ENCODE results near the gene CDR2. TPM values are rescaled to one million over a fixed set of nuclear protein-coding genes. Genes with fewer than 3 reads are reported as not detected.

Gene CDR2
- total RNA-seq, 1 donor from 2014 or later: 57.6 TPM

- H3K36me3 Mint-ChIP-seq (ENCODE audit: low read depth, unreplicated experiment): no peaks in the 10 kb centered on the region
- H3K4me1 ChIP-seq (ENCODE audit: insufficient read depth, low read length): peaks cover 12% of the 10 kb centered on the region
- H2AFZ ChIP-seq (ENCODE audit: low read depth, low read length): no peak overlapping the region
- no peaks in the 10 kb centered on the region for H4K20me1 ChIP-seq (ENCODE audit: insufficient read depth, low read length)
- no peaks in the 10 kb centered on the region for H3K36me3 ChIP-seq (ENCODE audit: insufficient read depth, low read length)
- H3K27me3 Mint-ChIP-seq (ENCODE audit: low read depth, unreplicated experiment): no peaks in the 10 kb centered on the region
- no peaks in the 10 kb centered on the region for H3K79me2 ChIP-seq (ENCODE audit: insufficient read depth, low read length)
- no peak overlapping the region for H3K27ac ChIP-seq (ENCODE audit: low read depth, low read length)
- H3K4me2 ChIP-seq (ENCODE audit: low read length): no peak overlapping the region
- DNase-seq (ENCODE audit: low read depth) (no peak), FAIRE-seq (no peak)
- no peak overlapping the region for H3K4me3 ChIP-seq (ENCODE audit: insufficient read depth, low read depth, low read length)
- no peak overlapping the region for H3K9ac ChIP-seq (ENCODE audit: low read length)
- no peak overlapping the region for H3K27ac Mint-ChIP-seq (ENCODE audit: unreplicated experiment)
- no peaks in the 10 kb centered on the region for H3K9me3 ChIP-seq (ENCODE audit: insufficient read depth, low read depth, low read length)
- no peak for TF ChIP-seq EZH2 (IDR thresholded peaks at IDR 0.05; ENCODE audit: insufficient read depth, low read length)
- TF ChIP-seq, protein P1, sequence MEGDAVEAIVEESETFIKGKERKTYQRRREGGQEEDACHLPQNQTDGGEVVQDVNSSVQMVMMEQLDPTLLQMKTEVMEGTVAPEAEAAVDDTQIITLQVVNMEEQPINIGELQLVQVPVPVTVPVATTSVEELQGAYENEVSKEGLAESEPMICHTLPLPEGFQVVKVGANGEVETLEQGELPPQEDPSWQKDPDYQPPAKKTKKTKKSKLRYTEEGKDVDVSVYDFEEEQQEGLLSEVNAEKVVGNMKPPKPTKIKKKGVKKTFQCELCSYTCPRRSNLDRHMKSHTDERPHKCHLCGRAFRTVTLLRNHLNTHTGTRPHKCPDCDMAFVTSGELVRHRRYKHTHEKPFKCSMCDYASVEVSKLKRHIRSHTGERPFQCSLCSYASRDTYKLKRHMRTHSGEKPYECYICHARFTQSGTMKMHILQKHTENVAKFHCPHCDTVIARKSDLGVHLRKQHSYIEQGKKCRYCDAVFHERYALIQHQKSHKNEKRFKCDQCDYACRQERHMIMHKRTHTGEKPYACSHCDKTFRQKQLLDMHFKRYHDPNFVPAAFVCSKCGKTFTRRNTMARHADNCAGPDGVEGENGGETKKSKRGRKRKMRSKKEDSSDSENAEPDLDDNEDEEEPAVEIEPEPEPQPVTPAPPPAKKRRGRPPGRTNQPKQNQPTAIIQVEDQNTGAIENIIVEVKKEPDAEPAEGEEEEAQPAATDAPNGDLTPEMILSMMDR (IDR thresholded peaks at IDR 0.05; ENCODE audit: insufficient read depth, low read depth, low read length): no peak
- H3K4me1 Mint-ChIP-seq (ENCODE audit: low read depth, unreplicated experiment): peaks cover 26% of the 10 kb centered on the region
- H3K27me3 ChIP-seq (ENCODE audit: insufficient read depth, low read length): no peaks in the 10 kb centered on the region
- no peaks in the 10 kb centered on the region for H3K9me3 Mint-ChIP-seq (ENCODE audit: unreplicated experiment)
- no peak overlapping the region for H3K4me3 Mint-ChIP-seq (ENCODE audit: unreplicated experiment)
Observed at GRCh38 chr16:22395960-22396359, 21.5 kb upstream of the CDR2 start.

GRCh38 chr16:22394121-22394520 is 19.7 kb upstream of the CDR2 start:
- H3K9me3 Mint-ChIP-seq (ENCODE audit: unreplicated experiment): no peaks in the 10 kb centered on the region
- no peaks in the 10 kb centered on the region for H3K27me3 ChIP-seq (ENCODE audit: insufficient read depth, low read length)
- no peaks in the 10 kb centered on the region for H3K27me3 Mint-ChIP-seq (ENCODE audit: low read depth, unreplicated experiment)
- H3K9ac ChIP-seq (ENCODE audit: low read length): no peak overlapping the region
- FAIRE-seq: no peak
- no peak for DNase-seq (ENCODE audit: low read depth)
- H3K36me3 Mint-ChIP-seq (ENCODE audit: low read depth, unreplicated experiment): no peaks in the 10 kb centered on the region
- H3K79me2 ChIP-seq (ENCODE audit: insufficient read depth, low read length): no peaks in the 10 kb centered on the region
- no peak overlapping the region for H3K4me3 ChIP-seq (ENCODE audit: insufficient read depth, low read depth, low read length)
- no peaks in the 10 kb centered on the region for H4K20me1 ChIP-seq (ENCODE audit: insufficient read depth, low read length)
- peaks cover 12% of the 10 kb centered on the region for H3K4me1 ChIP-seq (ENCODE audit: insufficient read depth, low read length)
- H2AFZ ChIP-seq (ENCODE audit: low read depth, low read length): no peak overlapping the region
- H3K4me1 Mint-ChIP-seq (ENCODE audit: low read depth, unreplicated experiment): peaks cover 19% of the 10 kb centered on the region
- no peak overlapping the region for H3K27ac ChIP-seq (ENCODE audit: low read depth, low read length)
- H3K4me3 Mint-ChIP-seq (ENCODE audit: unreplicated experiment): no peak overlapping the region
- no peak overlapping the region for H3K27ac Mint-ChIP-seq (ENCODE audit: unreplicated experiment)
- H3K9me3 ChIP-seq (ENCODE audit: insufficient read depth, low read depth, low read length): no peaks in the 10 kb centered on the region
- no peak for TF ChIP-seq EZH2 (IDR thresholded peaks at IDR 0.05; ENCODE audit: insufficient read depth, low read length)
- TF ChIP-seq, protein P1 (IDR thresholded peaks at IDR 0.05; ENCODE audit: insufficient read depth, low read depth, low read length): no peak
- H3K36me3 ChIP-seq (ENCODE audit: insufficient read depth, low read length): no peaks in the 10 kb centered on the region
- no peak overlapping the region for H3K4me2 ChIP-seq (ENCODE audit: low read length)

DNA sequence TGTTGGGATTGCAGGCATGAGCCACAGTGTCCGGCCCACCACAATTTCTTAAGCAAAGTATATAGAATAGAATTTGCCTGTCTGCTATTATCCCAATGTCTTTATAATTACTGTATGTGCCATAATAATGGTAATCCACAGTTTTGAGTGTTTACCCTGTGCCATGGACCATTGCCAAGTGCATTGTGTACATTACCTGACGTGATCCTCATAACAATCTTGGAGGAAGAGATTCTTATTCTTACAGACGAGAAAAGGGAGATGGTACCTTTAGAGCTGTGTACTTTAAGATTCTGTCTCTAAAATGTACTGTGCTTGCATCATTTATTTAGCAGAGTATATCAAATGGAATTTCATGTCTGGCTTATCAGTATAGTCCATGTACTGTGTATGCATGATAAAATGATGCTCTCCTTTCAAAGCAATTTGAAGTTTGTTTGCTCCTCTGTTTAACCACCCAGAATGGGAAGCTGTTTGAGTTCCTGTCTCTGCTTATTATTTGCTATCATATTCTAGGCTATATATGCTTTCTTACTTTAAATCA is 13.8 kb upstream of the CDR2 start:
- Histone ChIP-seq H2AFZ (ENCODE audit: low read depth, low read length) (no peak overlapping the region), H4K20me1 (ENCODE audit: insufficient read depth, low read length) (no peaks in the 10 kb centered on the region), H3K4me2 (ENCODE audit: low read length) (no peak overlapping the region), H3K27me3 (ENCODE audit: insufficient read depth, low read length) (no peaks in the 10 kb centered on the region), H3K4me1 (ENCODE audit: insufficient read depth, low read length) (peaks cover 4% of the 10 kb centered on the region), H3K27ac (ENCODE audit: low read depth, low read length) (no peak overlapping the region), H3K9ac (ENCODE audit: low read length) (no peak overlapping the region), H3K9me3 (ENCODE audit: insufficient read depth, low read depth, low read length) (no peaks in the 10 kb centered on the region), H3K79me2 (ENCODE audit: insufficient read depth, low read length) (no peaks in the 10 kb centered on the region), H3K36me3 (ENCODE audit: insufficient read depth, low read length) (no peaks in the 10 kb centered on the region), H3K4me3 (ENCODE audit: insufficient read depth, low read depth, low read length) (no peak overlapping the region)
- no peaks in the 10 kb centered on the region for H3K27me3 Mint-ChIP-seq (ENCODE audit: low read depth, unreplicated experiment)
- H3K4me1 Mint-ChIP-seq (ENCODE audit: low read depth, unreplicated experiment): no peaks in the 10 kb centered on the region
- FAIRE-seq: no peak
- no peak for TF ChIP-seq EZH2 (IDR thresholded peaks at IDR 0.05; ENCODE audit: insufficient read depth, low read length)
- TF ChIP-seq, protein P1 (IDR thresholded peaks at IDR 0.05; ENCODE audit: insufficient read depth, low read depth, low read length): no peak
- no peaks in the 10 kb centered on the region for H3K36me3 Mint-ChIP-seq (ENCODE audit: low read depth, unreplicated experiment)
- no peak overlapping the region for H3K27ac Mint-ChIP-seq (ENCODE audit: unreplicated experiment)
- H3K9me3 Mint-ChIP-seq (ENCODE audit: unreplicated experiment): no peaks in the 10 kb centered on the region
- no peak for DNase-seq (ENCODE audit: low read depth)
- no peak overlapping the region for H3K4me3 Mint-ChIP-seq (ENCODE audit: unreplicated experiment)

Measured in astrocyte (in vitro differentiated cells and primary cell).